ENCODE results near the gene SORL1.

GRCh38 chr11:121406291-121406690, 45.8 kb upstream of the SORL1 start:
- TF ChIP-seq CTCF (conservative IDR thresholded peaks at IDR 0.05) (no peak), EZH2 (IDR thresholded peaks at IDR 0.05; ENCODE audit: low read depth) (no peak)
